ENCODE data around the gene STAMBPL1.

STAMBPL1 gene

DNA sequence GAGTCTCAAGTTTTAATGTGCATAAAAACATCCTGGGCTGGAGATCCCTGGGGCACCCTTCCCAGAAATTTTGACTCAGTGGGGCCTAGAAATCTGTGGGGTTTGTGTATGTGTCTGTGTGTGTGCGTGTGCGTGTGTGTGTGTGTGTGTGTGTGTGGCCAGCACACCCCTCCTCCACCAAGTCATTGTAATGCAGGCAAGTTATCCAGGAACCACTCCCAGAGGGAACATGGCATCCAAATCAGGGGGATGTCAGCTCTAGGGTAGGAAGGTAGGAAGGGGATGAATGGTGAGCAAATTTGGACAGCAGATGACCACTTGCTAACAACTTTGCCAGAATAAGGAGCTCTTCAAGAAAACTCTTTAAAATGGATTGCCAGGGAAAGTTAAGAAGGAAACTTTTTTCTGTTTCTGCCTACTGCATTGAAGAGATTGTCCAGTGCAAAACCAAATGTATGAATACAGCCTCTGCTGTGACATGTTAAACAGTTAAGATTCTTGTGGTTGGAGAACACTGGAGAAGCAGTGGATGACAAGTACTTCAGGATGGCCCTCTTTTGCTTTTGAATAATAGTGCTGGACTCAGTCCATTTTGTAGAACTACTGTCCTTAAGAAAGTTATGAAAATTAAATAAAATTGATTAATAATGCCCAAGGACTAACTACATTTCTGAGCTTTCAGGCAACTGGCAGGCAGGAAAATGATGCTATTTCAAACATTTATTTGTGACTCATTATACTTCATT, 12.3 kb downstream of the STAMBPL1 start:
- TF ChIP-seq, protein P1, sequence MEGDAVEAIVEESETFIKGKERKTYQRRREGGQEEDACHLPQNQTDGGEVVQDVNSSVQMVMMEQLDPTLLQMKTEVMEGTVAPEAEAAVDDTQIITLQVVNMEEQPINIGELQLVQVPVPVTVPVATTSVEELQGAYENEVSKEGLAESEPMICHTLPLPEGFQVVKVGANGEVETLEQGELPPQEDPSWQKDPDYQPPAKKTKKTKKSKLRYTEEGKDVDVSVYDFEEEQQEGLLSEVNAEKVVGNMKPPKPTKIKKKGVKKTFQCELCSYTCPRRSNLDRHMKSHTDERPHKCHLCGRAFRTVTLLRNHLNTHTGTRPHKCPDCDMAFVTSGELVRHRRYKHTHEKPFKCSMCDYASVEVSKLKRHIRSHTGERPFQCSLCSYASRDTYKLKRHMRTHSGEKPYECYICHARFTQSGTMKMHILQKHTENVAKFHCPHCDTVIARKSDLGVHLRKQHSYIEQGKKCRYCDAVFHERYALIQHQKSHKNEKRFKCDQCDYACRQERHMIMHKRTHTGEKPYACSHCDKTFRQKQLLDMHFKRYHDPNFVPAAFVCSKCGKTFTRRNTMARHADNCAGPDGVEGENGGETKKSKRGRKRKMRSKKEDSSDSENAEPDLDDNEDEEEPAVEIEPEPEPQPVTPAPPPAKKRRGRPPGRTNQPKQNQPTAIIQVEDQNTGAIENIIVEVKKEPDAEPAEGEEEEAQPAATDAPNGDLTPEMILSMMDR (IDR thresholded peaks at IDR 0.05; ENCODE audit: low read depth, low read length) = no peak
- no peak for TF ChIP-seq EZH2phosphoT487 (IDR thresholded peaks at IDR 0.05; ENCODE audit: low read depth)
- Histone ChIP-seq H3K9me3 (ENCODE audit: insufficient read depth, low read length) (no peaks in the 10 kb centered on the region), H3K36me3 (replicated peaks; ENCODE audit: low read depth, low read length) (no peaks in the 10 kb centered on the region), H4K20me1 (ENCODE audit: insufficient read depth, low read length) (no peaks in the 10 kb centered on the region), H3K27ac (ENCODE audit: low read length) (no peak overlapping the region), H3K4me2 (ENCODE audit: low read length) (no peak overlapping the region), H3K9ac (ENCODE audit: low read length) (no peak overlapping the region), H3K79me2 (ENCODE audit: low read length) (peaks cover 45% of the 10 kb centered on the region), H3K27me3 (ENCODE audit: low read depth, low read length) (no peaks in the 10 kb centered on the region), H3K4me3 (ENCODE audit: low read length) (no peak overlapping the region), H2AFZ (ENCODE audit: low read depth, low read length) (no peak overlapping the region), H3K4me1 (ENCODE audit: low read length) (peaks cover 31% of the 10 kb centered on the region)

DNA sequence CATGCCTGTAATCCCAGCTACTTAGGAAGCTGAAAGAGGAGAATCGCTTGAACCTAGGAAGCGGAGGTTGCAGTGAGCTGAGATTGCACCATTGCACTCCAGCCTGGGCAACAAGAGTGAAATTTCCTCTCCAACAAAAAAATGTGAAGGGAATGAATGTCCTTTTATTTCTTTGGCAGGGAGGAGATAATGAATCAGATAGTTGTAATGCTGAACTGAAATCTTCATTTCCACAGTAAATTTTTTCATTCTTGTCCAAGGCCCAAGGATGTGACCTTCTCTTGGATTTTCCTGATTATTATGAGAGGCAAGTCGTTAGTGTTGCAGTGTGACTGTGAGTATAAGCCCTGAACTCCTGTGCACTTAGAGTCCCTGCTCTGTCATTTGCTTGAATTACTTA, 13.6 kb downstream of the STAMBPL1 start:
- Histone ChIP-seq H3K9ac (ENCODE audit: low read length) (no peak overlapping the region), H3K9me3 (ENCODE audit: insufficient read depth, low read length) (no peaks in the 10 kb centered on the region), H3K4me2 (ENCODE audit: low read length) (no peak overlapping the region), H3K36me3 (replicated peaks; ENCODE audit: low read depth, low read length) (no peaks in the 10 kb centered on the region), H3K27me3 (ENCODE audit: low read depth, low read length) (no peaks in the 10 kb centered on the region), H3K4me3 (ENCODE audit: low read length) (no peak overlapping the region), H3K27ac (ENCODE audit: low read length) (no peak overlapping the region), H3K4me1 (ENCODE audit: low read length) (peaks cover 31% of the 10 kb centered on the region), H2AFZ (ENCODE audit: low read depth, low read length) (no peak overlapping the region), H4K20me1 (ENCODE audit: insufficient read depth, low read length) (no peaks in the 10 kb centered on the region), H3K79me2 (ENCODE audit: low read length) (peaks cover 37% of the 10 kb centered on the region)
- TF ChIP-seq, protein P1 (IDR thresholded peaks at IDR 0.05; ENCODE audit: low read depth, low read length) = no peak
- TF ChIP-seq EZH2phosphoT487 (IDR thresholded peaks at IDR 0.05; ENCODE audit: low read depth) = no peak

DNA sequence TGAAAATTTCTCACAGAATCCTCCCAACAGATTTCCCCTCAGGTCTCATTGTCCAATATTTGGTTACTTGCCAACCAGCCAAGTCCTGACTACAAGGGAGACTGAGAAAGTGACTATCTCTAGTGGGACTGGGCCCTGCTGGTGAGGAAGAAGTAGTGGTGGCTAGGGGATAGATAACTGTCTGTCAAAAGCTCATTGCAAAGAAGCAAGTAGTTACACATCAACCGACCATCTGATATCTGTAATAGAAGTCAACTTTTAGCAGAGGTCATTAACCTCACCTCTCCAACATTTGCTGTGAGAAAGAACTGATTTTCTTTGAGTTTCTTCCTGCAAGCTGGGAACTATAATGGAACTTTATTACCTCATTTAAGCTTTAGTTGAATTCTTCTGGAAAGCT, 15.2 kb downstream of the STAMBPL1 start:
- Histone ChIP-seq H3K4me2 (ENCODE audit: low read length) (no peak overlapping the region), H3K27ac (ENCODE audit: low read length) (no peak overlapping the region), H3K36me3 (replicated peaks; ENCODE audit: low read depth, low read length) (no peaks in the 10 kb centered on the region), H3K9me3 (ENCODE audit: insufficient read depth, low read length) (no peaks in the 10 kb centered on the region), H3K4me3 (ENCODE audit: low read length) (no peak overlapping the region), H3K79me2 (ENCODE audit: low read length) (peaks cover 37% of the 10 kb centered on the region), H2AFZ (ENCODE audit: low read depth, low read length) (no peak overlapping the region), H3K27me3 (ENCODE audit: low read depth, low read length) (no peaks in the 10 kb centered on the region), H3K9ac (ENCODE audit: low read length) (no peak overlapping the region), H3K4me1 (ENCODE audit: low read length) (peaks cover 33% of the 10 kb centered on the region), H4K20me1 (ENCODE audit: insufficient read depth, low read length) (no peaks in the 10 kb centered on the region)
- no peak for TF ChIP-seq EZH2phosphoT487 (IDR thresholded peaks at IDR 0.05; ENCODE audit: low read depth)
- TF ChIP-seq, protein P1 (IDR thresholded peaks at IDR 0.05; ENCODE audit: low read depth, low read length) = no peak

DNA sequence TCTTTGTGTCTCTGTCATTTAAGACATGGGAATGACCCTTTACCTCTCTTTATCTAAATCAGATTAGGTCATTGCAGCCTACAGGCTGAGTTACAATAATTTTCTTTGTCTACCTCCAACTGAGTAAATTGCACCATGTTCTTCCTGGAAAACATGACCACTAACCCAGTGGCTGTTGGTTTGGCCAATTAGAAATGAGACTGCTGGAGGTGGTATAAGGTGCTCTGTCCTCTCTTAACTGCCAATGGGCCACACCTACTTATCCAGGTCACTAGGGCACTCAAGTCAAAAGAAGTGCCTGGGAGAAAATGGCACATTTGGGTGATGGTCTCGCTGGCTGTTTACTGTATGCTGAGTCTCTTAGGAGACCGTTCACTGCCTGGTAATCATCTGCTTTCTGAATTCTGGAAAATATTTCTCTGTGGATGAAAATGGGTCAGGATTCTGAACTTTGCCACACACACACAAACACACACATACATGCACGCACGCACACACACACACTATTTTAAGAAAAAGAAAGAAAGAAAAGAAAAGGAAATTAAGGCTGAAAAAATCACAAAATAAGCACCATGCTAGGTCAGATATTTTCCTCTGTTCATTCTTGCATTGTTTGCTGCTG, 16.4 kb downstream of the STAMBPL1 start:
- Histone ChIP-seq H3K4me3 (ENCODE audit: low read length) (no peak overlapping the region), H3K27me3 (ENCODE audit: low read depth, low read length) (no peaks in the 10 kb centered on the region), H3K4me1 (ENCODE audit: low read length) (peaks cover 44% of the 10 kb centered on the region), H3K79me2 (ENCODE audit: low read length) (peaks cover 31% of the 10 kb centered on the region), H3K36me3 (replicated peaks; ENCODE audit: low read depth, low read length) (no peaks in the 10 kb centered on the region), H2AFZ (ENCODE audit: low read depth, low read length) (no peak overlapping the region), H3K9ac (ENCODE audit: low read length) (no peak overlapping the region), H3K9me3 (ENCODE audit: insufficient read depth, low read length) (no peaks in the 10 kb centered on the region), H3K4me2 (ENCODE audit: low read length) (no peak overlapping the region), H3K27ac (ENCODE audit: low read length) (no peak overlapping the region), H4K20me1 (ENCODE audit: insufficient read depth, low read length) (no peaks in the 10 kb centered on the region)
- TF ChIP-seq EZH2phosphoT487 (IDR thresholded peaks at IDR 0.05; ENCODE audit: low read depth) = no peak
- TF ChIP-seq, protein P1 (IDR thresholded peaks at IDR 0.05; ENCODE audit: low read depth, low read length) = no peak

Measured in OCI-LY3 (cell line).